Measurements from ENCODE around the gene CREB1.

CREB1 gene

DNA sequence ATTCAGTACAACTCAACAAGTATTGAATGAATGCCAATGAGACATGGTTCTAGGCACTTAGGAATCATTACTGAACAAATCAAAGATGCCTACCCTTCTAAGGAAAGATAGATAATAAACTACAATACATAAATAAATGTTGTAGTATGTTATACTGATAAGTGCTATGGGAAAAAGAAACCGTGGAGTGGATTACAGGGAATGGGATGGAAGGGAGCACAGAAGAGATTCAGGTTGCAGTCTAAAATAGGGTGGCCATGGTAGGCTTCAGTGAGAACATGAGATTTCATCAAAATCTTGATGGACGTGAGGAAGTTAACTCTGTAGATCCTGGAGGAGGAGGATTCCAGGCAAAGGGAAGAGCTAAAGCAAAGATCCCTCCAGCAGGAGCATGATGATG is 17.9 kb upstream of the CREB1 start:
- Histone ChIP-seq H3K27me3 (no peaks in the 10 kb centered on the region), H3K9me3 (no peaks in the 10 kb centered on the region), H3K4me3 (ENCODE audit: low read depth in 1 of 2, low read length in 1 of 2) (no peak overlapping the region), H3K27ac (no peak overlapping the region), H3K4me1 (ENCODE audit: control insufficient read depth in 1 of 2, insufficient read depth in 1 of 2, low read depth in 1 of 2, low read length in 1 of 2) (no peaks in the 10 kb centered on the region), H3K36me3 (no peaks in the 10 kb centered on the region)
- no peak for TF ChIP-seq CTCF (IDR thresholded peaks at IDR 0.05)

- no peak for TF ChIP-seq CTCF (IDR thresholded peaks at IDR 0.05)
- Histone ChIP-seq H3K4me1 (ENCODE audit: control insufficient read depth in 1 of 2, insufficient read depth in 1 of 2, low read depth in 1 of 2, low read length in 1 of 2) (no peaks in the 10 kb centered on the region), H3K9me3 (no peaks in the 10 kb centered on the region), H3K36me3 (no peaks in the 10 kb centered on the region), H3K4me3 (ENCODE audit: low read depth in 1 of 2, low read length in 1 of 2) (no peak overlapping the region), H3K27me3 (no peaks in the 10 kb centered on the region), H3K27ac (no peak overlapping the region)
These were observed 17.4 kb upstream of the CREB1 start for GRCh38 chr2:207512356-207512755.

DNA sequence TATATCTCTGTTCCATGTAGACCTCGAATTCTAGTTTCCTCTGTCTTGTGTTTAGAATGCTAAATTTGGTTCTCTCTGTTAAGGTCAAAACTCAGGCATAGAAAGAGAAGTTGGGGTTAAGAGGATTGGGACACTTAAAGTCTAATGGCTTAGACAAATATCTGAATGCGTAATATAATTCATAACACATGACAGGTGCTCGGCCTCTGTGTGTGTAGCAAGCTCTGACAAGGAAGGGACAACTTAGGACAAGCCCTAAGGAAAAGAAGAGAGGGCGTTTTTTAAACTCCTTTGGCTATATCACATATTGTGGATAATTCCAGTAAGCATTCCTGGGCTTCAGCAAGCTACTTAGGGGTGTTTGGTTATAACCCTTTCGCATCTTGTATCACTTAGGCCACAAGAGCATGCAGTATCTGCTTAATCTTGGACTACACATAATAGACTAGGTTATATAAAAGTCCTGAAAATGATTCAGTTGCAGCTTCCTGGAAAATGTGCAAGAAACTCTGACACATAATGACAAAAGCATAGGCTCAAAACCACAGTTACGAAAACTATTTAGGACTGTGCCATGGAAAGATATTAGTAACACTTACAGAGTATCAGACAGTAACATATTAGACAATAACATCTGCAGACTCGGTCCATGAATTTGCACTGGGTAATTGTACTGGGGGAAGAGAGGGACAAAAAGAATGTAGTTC is 16.1 kb upstream of the CREB1 start:
- H3K27ac ChIP-seq = no peak overlapping the region
- H3K27me3 ChIP-seq = no peaks in the 10 kb centered on the region
- no peak for TF ChIP-seq CTCF (IDR thresholded peaks at IDR 0.05)
- no peaks in the 10 kb centered on the region for H3K4me1 ChIP-seq (ENCODE audit: control insufficient read depth in 1 of 2, insufficient read depth in 1 of 2, low read depth in 1 of 2, low read length in 1 of 2)
- H3K9me3 ChIP-seq = no peaks in the 10 kb centered on the region
- H3K4me3 ChIP-seq (ENCODE audit: low read depth in 1 of 2, low read length in 1 of 2) = no peak overlapping the region
- no peaks in the 10 kb centered on the region for H3K36me3 ChIP-seq

DNA sequence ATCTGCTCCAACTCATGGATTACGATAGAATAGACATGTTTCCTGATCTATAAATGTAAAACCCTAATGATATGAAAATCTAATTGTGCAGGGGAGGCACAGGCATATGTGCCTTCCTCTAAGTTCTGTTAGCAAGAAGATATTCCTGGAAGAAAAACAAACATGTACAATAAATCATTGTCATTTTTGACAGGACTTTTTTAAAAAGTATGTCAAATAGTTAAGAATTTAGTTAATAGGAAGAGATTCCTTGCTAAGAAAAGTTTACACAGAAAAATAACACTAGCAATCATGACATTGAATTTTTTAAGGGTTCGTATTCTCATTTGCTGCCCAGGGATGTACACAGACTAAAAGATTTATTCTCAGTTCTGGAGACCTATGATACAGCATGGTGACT is 15.3 kb upstream of the CREB1 start:
- no peak overlapping the region for H3K27ac ChIP-seq

GRCh38 chr2:207515671-207516070 is 14.1 kb upstream of the CREB1 start:
- no peak overlapping the region for H3K27ac ChIP-seq
- H3K36me3 ChIP-seq = no peaks in the 10 kb centered on the region

More for the DNA sequence above, 15.3 kb upstream of the CREB1 start:
- Histone ChIP-seq H3K27me3 (no peaks in the 10 kb centered on the region), H3K36me3 (no peaks in the 10 kb centered on the region), H3K4me1 (ENCODE audit: control insufficient read depth in 1 of 2, insufficient read depth in 1 of 2, low read depth in 1 of 2, low read length in 1 of 2) (no peaks in the 10 kb centered on the region), H3K4me3 (ENCODE audit: low read depth in 1 of 2, low read length in 1 of 2) (no peak overlapping the region), H3K9me3 (no peaks in the 10 kb centered on the region)
- TF ChIP-seq CTCF (IDR thresholded peaks at IDR 0.05) = no peak

More at GRCh38 chr2:207515671-207516070, 14.1 kb upstream of the CREB1 start:
- TF ChIP-seq CTCF (IDR thresholded peaks at IDR 0.05) = no peak
- Histone ChIP-seq H3K4me1 (ENCODE audit: control insufficient read depth in 1 of 2, insufficient read depth in 1 of 2, low read depth in 1 of 2, low read length in 1 of 2) (no peaks in the 10 kb centered on the region), H3K9me3 (no peaks in the 10 kb centered on the region), H3K4me3 (ENCODE audit: low read depth in 1 of 2, low read length in 1 of 2) (no peak overlapping the region), H3K27me3 (no peaks in the 10 kb centered on the region)

Data from neutrophil (primary cell).